HG03521 (cell line): Measurements from ENCODE around the gene ACAT1.
A peak's percentile ranks its signal among the peaks of the same experiment; 100 is the strongest.
"Not testable (repeated sequence)": the region's sequence is repeated elsewhere in the genome, so short reads cannot be mapped to it uniquely, and the experiment has no call there.

Experiments used
- ATAC-seq: cut with Tn5 transposase; IDR thresholded peaks from one replicate; pipeline ENCODE4 v1.9.1; 2021; ENCODE audit warnings: mild to moderate bottlenecking, moderate library complexity; ENCODE audit not compliant: unreplicated experiment

ACAT1 gene

GRCh38 chr11:108121274-108122155, at the start of gene ACAT1:
ACAT1 (plus strand) TSS chr11:108121567; CDS start chr11:108121607, 40 bp downstream.
- ATAC-seq, result peak; percentile 98

- ATAC-seq, result no peak
Measured at GRCh38 chr11:108084811-108085210, 36.6 kb upstream of the ACAT1 start.

- no peak for ATAC-seq
Measured at GRCh38 chr11:108085672-108086071, 35.7 kb upstream of the ACAT1 start.

GRCh38 chr11:108092134-108092533, 29.2 kb upstream of the ACAT1 start:
- ATAC-seq, result no peak

- ATAC-seq, result no peak
Measured at GRCh38 chr11:108093128-108093904, 28.1 kb upstream of the ACAT1 start.

GRCh38 chr11:108097179-108097578, 24.2 kb upstream of the ACAT1 start:
- ATAC-seq, result no peak

- no peak for ATAC-seq
Measured at GRCh38 chr11:108101090-108101775, 20.1 kb upstream of the ACAT1 start.

GRCh38 chr11:108111126-108111525, 10.2 kb upstream of the ACAT1 start:
- no peak for ATAC-seq

- no peak for ATAC-seq
Measured at GRCh38 chr11:108112057-108112456, 9.3 kb upstream of the ACAT1 start.

GRCh38 chr11:108115500-108116140, 5.7 kb upstream of the ACAT1 start:
- ATAC-seq, result no peak

GRCh38 chr11:108117746-108118371, 3.5 kb upstream of the ACAT1 start:
- no peak for ATAC-seq

- ATAC-seq, result peak; percentile 7
Measured at GRCh38 chr11:108120936-108121273, 462 bp upstream of the ACAT1 start.

- ATAC-seq, result no peak
Measured at GRCh38 chr11:108122166-108122628, 830 bp downstream of the ACAT1 start.

GRCh38 chr11:108125096-108125495, 3.7 kb downstream of the ACAT1 start:
- no peak for ATAC-seq

GRCh38 chr11:108128772-108129171, 7.4 kb downstream of the ACAT1 start:
- ATAC-seq, result no peak

GRCh38 chr11:108131993-108132392, 10.6 kb downstream of the ACAT1 start:
- no peak for ATAC-seq

- not testable (repeated sequence) for ATAC-seq
Measured at GRCh38 chr11:108132993-108133538, 11.7 kb downstream of the ACAT1 start.

- ATAC-seq, result no peak
Measured at GRCh38 chr11:108135845-108136544, 14.6 kb downstream of the ACAT1 start.

GRCh38 chr11:108137212-108137611, 15.8 kb downstream of the ACAT1 start:
- ATAC-seq, result no peak
